NCI-H510A (cell line): ENCODE measurements around the gene NGDN.
A peak's percentile ranks its signal among the peaks of the same experiment; 100 is the strongest.
"Not testable (repeated sequence)": the region's sequence is repeated elsewhere in the genome, so short reads cannot be mapped to it uniquely, and the experiment has no call there.

Experiments
- DNase-seq: peaks from one replicate; lab custom pipeline; 2025; lab: John Stamatoyannopoulos, UW

Gene NGDN

GRCh38 chr14:23469127-23469905 is at the start of gene NGDN:
NGDN (plus strand) TSS chr14:23469703; CDS start chr14:23469716, 13 bp downstream.
- peak; percentile 97 for DNase-seq

DNA sequence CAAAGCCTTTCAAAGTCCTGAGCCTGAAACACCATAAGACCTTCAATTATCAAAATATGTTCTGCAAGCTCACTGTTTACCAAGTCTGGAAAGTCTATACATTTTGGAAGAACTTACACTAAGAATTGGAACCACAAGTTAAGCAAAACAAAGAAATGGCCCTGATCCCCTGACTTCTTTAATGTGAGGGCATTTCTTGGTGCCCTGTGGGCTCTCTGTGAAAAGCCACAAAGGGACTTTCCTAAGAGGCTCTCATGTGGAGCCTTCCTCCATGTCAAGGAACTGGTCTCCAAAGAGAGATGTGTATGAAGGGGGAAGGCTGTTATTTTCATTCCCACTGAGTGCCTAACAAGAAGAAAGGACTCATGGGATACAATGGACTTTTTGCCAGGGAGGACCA is 47.9 kb upstream of the NGDN start:
- DNase-seq = no peak

- no peak for DNase-seq
Observed at GRCh38 chr14:23423657-23424056, 45.8 kb upstream of the NGDN start.

DNA sequence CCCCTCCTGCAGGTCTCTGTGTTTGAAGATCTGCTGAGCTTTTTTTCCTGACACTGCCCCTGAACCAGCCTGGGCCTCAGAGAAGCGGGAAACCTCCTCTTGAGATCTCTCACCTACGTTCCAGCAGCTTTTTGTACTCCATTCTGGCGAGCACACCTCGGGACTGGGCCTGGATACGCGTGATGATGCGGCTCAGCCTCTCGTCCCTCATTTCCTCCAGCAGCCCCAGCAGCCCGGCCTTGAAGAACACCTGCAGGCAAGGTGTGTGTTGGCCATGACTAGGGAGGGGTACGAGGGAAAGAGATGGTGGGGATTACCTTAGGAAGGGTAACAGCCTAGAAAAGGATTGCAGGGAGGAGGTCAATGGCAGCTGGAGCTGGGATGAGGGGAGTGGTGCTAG is 44.3 kb upstream of the NGDN start:
- no peak for DNase-seq

DNA sequence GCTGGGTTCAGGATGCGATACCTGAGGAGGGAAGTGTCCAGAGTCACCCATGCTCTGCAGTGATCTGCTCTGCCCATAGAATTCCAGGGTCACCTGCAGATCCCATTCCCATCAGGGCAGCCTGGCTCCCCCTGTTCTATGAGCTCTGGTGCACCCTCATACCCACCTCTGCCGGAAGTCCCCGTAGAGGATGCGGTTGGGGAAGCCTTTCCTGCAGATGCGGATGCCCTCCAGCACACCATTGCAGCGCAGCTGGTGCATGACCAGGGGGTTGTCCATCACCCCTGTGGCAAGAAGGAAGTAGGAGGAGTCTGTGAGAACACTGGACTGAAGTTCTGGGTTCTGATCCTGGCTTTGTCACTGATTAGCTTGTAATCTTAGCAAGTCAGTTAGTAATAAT is 43.7 kb upstream of the NGDN start:
- not testable (repeated sequence) for DNase-seq

DNA sequence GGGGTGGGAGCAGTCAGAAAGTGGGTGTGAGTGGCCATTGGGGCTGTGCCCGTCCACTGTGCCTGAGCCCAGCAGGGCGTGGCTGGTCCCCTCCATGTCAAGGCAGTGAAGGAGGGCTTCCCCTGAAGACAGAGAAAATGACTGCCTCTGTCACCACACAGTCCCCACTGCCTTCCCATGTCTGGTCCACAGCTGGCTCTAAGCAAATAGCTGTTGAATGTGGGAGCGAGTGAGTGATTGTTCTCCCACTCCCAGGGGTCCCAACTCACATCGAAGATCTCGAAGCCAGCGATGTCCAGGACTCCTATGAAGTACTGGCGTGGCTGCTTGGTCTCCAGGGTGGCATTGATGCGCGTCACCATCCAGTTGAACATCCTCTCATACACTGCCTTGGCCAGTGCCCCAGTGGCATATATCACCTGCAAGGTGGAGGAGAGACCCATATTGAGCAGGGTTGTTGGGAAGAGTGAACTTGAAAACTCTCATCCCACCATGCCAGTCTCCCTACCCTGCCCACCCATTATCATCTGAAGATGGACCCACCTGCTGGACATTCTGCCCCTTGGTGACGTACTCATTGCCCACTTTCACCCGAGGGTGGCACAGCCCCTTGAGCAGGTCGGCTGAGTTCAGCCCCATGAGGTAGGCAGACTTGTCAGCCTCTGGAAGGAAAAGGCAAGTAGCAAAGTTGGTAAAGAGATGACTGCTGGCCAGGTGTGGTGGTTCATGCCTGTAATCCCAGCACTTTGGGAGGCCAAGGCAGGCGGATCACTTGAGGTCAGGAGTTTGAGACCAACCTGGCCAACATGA is 40.6 kb upstream of the NGDN start:
- DNase-seq = no peak

GRCh38 chr14:23430016-23430722 is 39.3 kb upstream of the NGDN start:
- no peak for DNase-seq

GRCh38 chr14:23430723-23431085 is 38.8 kb upstream of the NGDN start:
- DNase-seq = no peak

DNA sequence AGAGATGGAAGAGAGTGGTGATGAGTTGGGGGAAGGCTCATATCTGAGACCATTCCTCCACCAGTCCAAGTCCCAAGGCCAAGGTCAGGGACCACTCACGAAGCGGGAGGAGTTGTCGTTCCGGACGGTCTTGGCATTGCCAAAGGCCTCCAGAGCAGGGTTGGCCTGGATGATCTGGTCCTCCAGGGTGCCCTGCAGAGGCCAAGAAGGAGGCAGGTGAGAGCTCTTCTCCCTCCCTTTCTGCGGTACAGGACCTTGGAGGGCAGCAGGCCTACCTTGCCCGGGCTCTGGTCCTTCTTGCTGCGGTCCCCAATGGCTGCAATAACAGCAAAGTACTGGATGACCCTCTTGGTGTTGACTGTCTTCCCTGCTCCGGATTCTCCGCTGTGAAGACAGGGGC is 38.0 kb upstream of the NGDN start:
- no peak for DNase-seq

GRCh38 chr14:23432102-23432925 is 37.2 kb upstream of the NGDN start:
- DNase-seq = no peak

DNA sequence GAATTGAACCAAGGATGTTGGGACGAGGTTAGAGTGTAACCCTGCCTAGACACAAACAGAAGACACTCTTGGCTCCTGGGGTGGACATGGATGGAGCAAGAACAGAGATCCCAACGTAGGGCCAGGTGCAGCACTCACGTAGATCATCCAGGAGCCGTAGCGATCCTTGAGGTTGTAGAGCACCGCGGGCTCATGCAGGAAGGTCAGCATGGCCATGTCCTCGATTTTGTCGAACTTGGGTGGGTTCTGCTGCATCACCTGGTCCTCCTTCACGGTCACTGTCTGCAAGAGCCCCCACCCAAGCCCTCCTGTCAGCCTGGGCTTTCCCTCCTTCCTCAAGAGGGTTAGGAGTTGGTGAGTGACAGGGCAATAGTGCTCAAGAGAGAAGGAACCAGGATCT is 36.6 kb upstream of the NGDN start:
- DNase-seq = no peak

DNA sequence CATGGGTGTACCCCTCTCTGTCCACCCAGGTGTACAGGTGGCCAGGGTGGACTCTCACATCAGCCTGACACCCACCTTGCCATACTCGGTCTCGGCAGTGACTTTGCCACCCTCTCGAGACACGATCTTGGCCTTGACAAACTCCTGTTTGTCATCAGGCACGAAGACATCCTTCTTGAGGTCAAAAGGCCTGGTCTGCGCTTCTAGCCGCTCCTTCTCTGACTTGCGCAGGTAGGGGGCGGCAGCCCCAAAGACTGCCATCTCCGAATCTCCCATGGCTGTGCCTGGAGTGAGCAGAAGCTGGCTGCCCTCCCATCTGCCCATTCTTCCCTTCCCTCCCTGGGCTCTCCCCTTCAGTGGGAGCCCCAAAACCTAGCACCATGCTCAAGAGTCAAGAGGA is 36.0 kb upstream of the NGDN start:
- DNase-seq = no peak

DNA sequence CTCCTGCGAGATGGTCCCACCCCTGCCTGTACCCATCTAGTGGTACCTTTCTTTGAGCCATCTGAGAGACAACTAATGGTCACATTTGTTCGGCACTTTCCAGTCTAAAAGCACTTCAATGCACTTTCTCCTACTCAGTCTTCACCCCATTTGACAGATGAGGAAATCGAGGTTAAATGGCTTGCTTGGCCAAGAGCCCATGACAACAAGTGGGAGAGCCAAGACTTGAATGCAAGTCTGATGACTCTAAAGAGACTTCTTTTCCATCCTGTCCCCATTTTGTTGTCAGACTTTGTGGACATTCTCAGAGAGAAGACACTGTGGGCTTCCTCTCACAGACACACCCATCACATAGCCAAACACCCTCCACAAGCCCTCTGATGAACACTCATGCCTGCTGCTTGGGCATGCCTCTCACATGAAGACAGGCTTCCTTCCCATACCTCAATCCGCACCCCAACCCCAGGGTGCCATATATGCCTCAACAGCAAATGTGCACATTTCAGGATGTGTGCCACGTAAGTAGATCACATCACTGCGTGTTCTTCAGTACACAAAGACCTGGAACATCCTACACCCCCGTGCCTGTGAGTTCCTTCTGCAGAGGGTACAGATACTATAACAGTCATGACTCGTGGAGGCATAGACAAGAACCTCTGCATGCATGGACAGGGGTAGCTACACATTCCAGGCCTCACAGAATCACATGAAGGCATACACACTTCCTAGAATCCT is 34.8 kb upstream of the NGDN start:
- DNase-seq = no peak

GRCh38 chr14:23435543-23436326 is 33.8 kb upstream of the NGDN start, which contains the start of gene MYH7:
MYH7 (minus strand) TSS chr14:23435660; CDS start chr14:23433732, 1,928 bp downstream.
- no peak for DNase-seq

DNA sequence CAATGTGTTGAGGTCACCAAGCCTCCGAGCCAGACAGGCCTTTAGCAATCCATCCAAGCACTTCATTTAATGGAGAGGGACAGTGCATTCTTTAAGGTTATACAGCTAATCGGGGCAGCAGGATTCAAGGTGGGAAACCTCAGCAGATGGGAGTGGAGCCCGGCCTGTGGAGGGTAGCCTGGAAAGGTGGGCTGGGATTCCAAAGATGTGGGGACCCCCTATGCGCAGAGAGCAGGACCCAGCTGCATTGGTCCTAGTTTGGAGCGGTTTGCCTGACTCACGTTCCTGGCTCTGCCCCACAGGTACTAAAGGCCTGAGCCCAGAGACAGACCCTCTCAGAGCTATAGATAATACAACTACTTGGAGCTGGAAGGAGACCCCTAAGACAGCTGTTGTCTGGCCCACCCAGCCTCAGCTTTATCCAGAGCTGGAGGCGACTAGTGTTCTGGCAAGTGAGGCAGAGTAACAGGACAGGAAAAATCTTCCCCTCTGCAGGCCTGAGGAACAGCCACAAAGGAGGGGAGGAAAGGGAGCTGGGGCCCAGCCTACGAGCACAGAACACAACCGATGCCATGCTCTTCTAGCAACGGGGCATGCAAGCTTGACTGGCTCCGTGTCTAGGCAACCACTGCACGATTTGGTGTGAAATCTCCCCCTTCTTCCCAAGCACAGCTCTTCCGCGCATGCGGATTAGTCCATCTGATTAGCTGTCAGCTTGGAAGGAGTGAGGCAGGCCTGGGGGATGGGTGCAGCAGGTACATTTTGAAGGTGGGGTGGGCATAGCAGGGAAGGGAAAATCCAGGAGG is 33.0 kb upstream of the NGDN start:
- no peak for DNase-seq

DNA sequence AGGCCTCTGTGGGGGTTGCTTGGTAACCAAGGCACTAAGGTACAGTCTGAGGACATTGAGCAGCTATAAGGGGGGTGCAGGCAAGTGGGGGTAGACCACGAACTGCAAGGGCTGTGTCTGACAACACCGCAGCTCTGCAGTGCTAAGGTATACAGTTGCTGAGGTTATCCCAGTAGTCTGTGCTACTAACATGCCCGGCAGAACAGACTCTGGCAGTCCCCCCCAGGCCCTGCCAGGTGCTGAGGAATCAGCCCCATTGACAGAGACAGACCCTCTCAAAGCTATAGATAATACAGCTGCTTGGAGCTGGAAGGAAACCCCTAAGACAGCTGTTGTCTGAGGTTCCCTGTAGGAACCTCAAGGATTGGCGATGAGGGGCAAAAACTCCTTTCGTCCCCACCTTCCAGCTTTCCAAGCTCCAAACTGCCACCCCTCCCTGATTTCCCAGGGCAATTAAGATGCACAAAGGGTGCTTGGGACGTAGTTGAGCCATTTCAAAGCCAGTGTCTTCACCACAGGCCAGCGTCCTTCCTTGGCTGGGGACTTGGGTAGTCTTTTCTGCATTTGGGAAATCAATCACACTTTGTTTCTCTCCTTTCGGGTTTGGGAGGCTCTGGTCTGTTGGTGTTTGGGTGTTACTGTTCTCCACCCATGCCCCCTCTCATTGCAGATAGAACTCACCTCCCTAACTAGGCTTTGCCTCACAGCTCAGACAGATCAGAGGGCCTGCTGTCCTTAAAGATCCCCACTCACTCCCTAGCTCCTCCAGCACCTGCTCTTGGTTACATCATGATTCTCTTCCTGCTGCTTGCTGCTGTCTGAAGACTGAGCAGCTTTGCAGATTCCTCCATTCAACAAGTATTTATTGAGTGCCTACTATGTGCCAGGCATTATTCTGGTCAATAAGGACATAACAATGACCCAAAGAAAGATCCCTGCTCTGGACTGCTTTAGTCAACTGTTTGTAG is 32.1 kb upstream of the NGDN start:
- no peak for DNase-seq

GRCh38 chr14:23438101-23438971 is 31.2 kb upstream of the NGDN start:
- DNase-seq = no peak
